Measurements from ENCODE around the gene FAM124A. TPM values are rescaled to one million over a fixed set of nuclear protein-coding genes. Genes with fewer than 3 reads are reported as not detected.
A peak's percentile ranks its signal among the peaks of the same experiment; 100 is the strongest.

Gene FAM124A
- total RNA-seq (7.4 and 9.9 TPM in 2 replicates), polyA plus RNA-seq (3.8 and 5.2 TPM in 2 replicates), polyA minus RNA-seq (3.4 and 4.3 TPM in 2 replicates), Bru-seq, nascent RNA (percentile 63 among the genes with signal in this experiment), BruChase-seq, experiment 1, labeled RNA remaining after a 6-hour chase (percentile 42 among the genes with signal in this experiment), BruChase-seq, experiment 2, labeled RNA remaining after a 2-hour chase (percentile 53 among the genes with signal in this experiment)
- 3.2 and 3.4 TPM in 2 replicates for polyA plus RNA-seq (2011; cell fraction: cytosol; rRNA removed)
- 2.4 and 3.0 TPM in 2 replicates for polyA plus RNA-seq (2011; cell fraction: nucleus; rRNA removed)
- polyA plus RNA-seq (2012): 7.7 and 8.1 TPM in 2 replicates
- not detected for polyA minus RNA-seq (2011; cell fraction: cytosol; rRNA and poly(A)+ RNA removed)
- polyA minus RNA-seq (2011; cell fraction: nucleus; rRNA and poly(A)+ RNA removed): 6.4 and 6.9 TPM in 2 replicates
- long read RNA-seq, full-length matches to known transcripts: 11 of 20 reads
- long read RNA-seq, partial matches to known transcripts: 0 of 20 reads
- long read RNA-seq, other reads (novel, unspliced or antisense): 9 of 20 reads

GRCh38 chr13:51222037-51222685, at the start of gene FAM124A:
Gene FAM124A (plus strand): TSS chr13:51222398. CDS start chr13:51222502, 104 bp downstream.
- Histone ChIP-seq H3K27ac (ENCODE audit: insufficient read depth, low read depth, low read length) (no peak within 1 kb of the TSS), H2AFZ (ENCODE audit: low read depth, low read length) (peak within 1 kb of the TSS; percentile 71), H3K4me2 (ENCODE audit: insufficient read depth, low read length) (peak within 1 kb of the TSS; percentile 72), H3K27me3 (ENCODE audit: control insufficient read depth in 2 of 2, insufficient read depth in 2 of 2, low read length in 2 of 2) (no peaks in the 10 kb centered on the region), H3K36me3 (ENCODE audit: control insufficient read depth in 2 of 2, extremely low read depth in 1 of 2, insufficient read depth in 2 of 2, low read length in 2 of 2) (no peaks in the 10 kb centered on the region), H3K4me1 (ENCODE audit: control insufficient read depth, extremely low read depth, insufficient read depth, low read length) (peaks cover 7% of the 10 kb centered on the region), H4K20me1 (replicated peaks; ENCODE audit: control insufficient read depth, extremely low read depth, insufficient read depth, low read length) (no peaks in the 10 kb centered on the region), H3K9me1 (replicated peaks; ENCODE audit: control insufficient read depth, extremely low read depth, insufficient read depth, low read length) (no peaks in the 10 kb centered on the region), H3K9me3 (replicated peaks; ENCODE audit: control insufficient read depth, insufficient read depth, low read length) (no peaks in the 10 kb centered on the region), H3K4me3 (replicated peaks in 1 of 3; ENCODE audit: insufficient read depth in 1 of 3, low read depth in 1 of 3, low read length in 3 of 3) (peak within 1 kb of the TSS; percentile 29 to 64 (median 46)), H3K9ac (replicated peaks; ENCODE audit: extremely low read depth, insufficient read depth, low read length) (peak within 1 kb of the TSS; percentile 10), H3K79me2 (ENCODE audit: control insufficient read depth, insufficient read depth, low read length) (no peaks in the 10 kb centered on the region)
- FAIRE-seq (peak; percentile 26), DNase-seq (ENCODE audit: low read depth, low spot score) (peak; percentile 36)
- POLR2A ChIA-PET: no interaction called here
- dilution Hi-C loops (cut with MboI; ENCODE audit: extremely low pct_ligation_motif_present, low sequenced_read_pairs): no loop called here
- no TSS peak for BruUV-seq (replicated peaks)
- TF ChIP-seq CTCF (IDR thresholded peaks at IDR 0.05; ENCODE audit: extremely low read depth in 1 of 2, insufficient read depth in 1 of 2, low read depth in 1 of 2, low read length in 2 of 2) (peak in 1 of 2 donors; percentile 37), MAX (IDR thresholded peaks at IDR 0.05; ENCODE audit: insufficient read depth, insufficient read length) (peak; percentile 34), POLR2A (IDR thresholded peaks at IDR 0.05; ENCODE audit: low read depth, low read length) (peak; percentile 32), MYC (IDR thresholded peaks at IDR 0.05; ENCODE audit: low read depth, low read length) (no peak), POLR2AphosphoS5 (IDR thresholded peaks at IDR 0.05; ENCODE audit: insufficient read depth, low read depth, low read length) (peak; percentile 44), JUN (IDR thresholded peaks at IDR 0.05; ENCODE audit: borderline replicate concordance, insufficient read depth, insufficient read length, low read depth) (no peak), EZH2 (IDR thresholded peaks at IDR 0.05; ENCODE audit: borderline replicate concordance, low read depth, low read length, severe bottlenecking) (no peak), GATA2 (IDR thresholded peaks at IDR 0.05; ENCODE audit: insufficient read depth, insufficient read length, low read depth, low read length) (no peak), FOS (IDR thresholded peaks at IDR 0.05; ENCODE audit: borderline replicate concordance, insufficient read depth, low read length) (no peak)
- intact Hi-C loops (cut with micrococcal nuclease): loop anchor here (1.0 to 10.0 kb wide), 6 partner anchors 64 to 573 kb away; partner anchors contain the start of genes INTS6 and WDFY2
- CTCF ChIA-PET: interaction anchor here (0.8 to 3.8 kb wide), 8 partner anchors 13 to 97 kb away, joined by 3 to 57 read pairs (median 8); no protein-coding TSS in a partner anchor

Data from endothelial cell of umbilical vein (primary cell).